A549 (cell line): ENCODE measurements around the gene B9D2. TPM values are rescaled to one million over a fixed set of nuclear protein-coding genes. Genes with fewer than 3 reads are reported as not detected.

Experiments
- ATAC-seq, 2 experiments: fragments of 200-7000 bp in 1 of 2; fragments of >200 bp in 1 of 2; cut with Nextera tagmentation in 1 of 2; cut with Tn5 transposase in 1 of 2; 3 replicates each; pipeline versions ENCODE4 v1.8.0 to v1.9.1; 2018 to 2020; ENCODE audit warnings: mild to moderate bottlenecking in 1 of 2, moderate library complexity in 1 of 2
- CTCF ChIA-PET: fragments of 300-600 bp; sonication (Branson Sonifier 250); formaldehyde crosslinking; extraction: SDS; loops from one replicate; lab custom pipeline; 2021; ENCODE audit warnings: antibody characterized with exemption, inconsistent platforms; lab: Yijun Ruan, JAX
- POLR2A ChIA-PET: fragments of 350-600 bp; formaldehyde crosslinking; extraction: SDS; loops from one replicate; lab custom pipeline; 2021; ENCODE audit warnings: antibody characterized with exemption, inconsistent platforms; lab: Yijun Ruan, JAX
- DNase-seq, 2 experiments: peaks; one replicate each; pipeline versions ENCODE4 v3.0.0 to v3.0.0-alpha.2; 2011 to 2016; ENCODE audit warnings: low read depth in 1 of 2, low spot score in 1 of 2
- FAIRE-seq: peaks from 2 replicates; lab custom pipeline; 2011; peaks lifted over from hg19 to GRCh38; lab: Jason Lieb, UNC
- H3K27ac ChIP-seq, 2 experiments: fragments of >200 bp; sonication (Bioruptor Twin); formaldehyde crosslinking; 3 replicates each; pipeline ENCODE4 v1.5.1; 2016 to 2017
- H3K4me1 ChIP-seq: fragments of >200 bp; sonication (Bioruptor Twin); formaldehyde crosslinking; 3 replicates; pipeline ENCODE4 v1.6.1; 2016
- H3K4me2 ChIP-seq: fragments of >200 bp; sonication (Bioruptor Twin); formaldehyde crosslinking; 3 replicates; pipeline ENCODE4 v1.6.1; 2016
- H3K4me3 ChIP-seq: fragments of >200 bp; sonication (Bioruptor Twin); formaldehyde crosslinking; 3 replicates; pipeline ENCODE4 v1.5.1; 2016
- H3K9me3 ChIP-seq: fragments of >200 bp; sonication (Bioruptor Twin); formaldehyde crosslinking; 3 replicates; pipeline ENCODE4 v1.6.1; 2016
- CHD4 ChIP-seq: fragments of 200-600 bp; sonication (generic); IDR thresholded peaks from 2 replicates; pipeline ENCODE4 v1.6.1; 2016; ENCODE audit warnings: antibody characterized with exemption, mild to moderate bottlenecking, borderline replicate concordance
- EP300 ChIP-seq, 2 experiments: fragments of >200 bp; sonication (Bioruptor Twin); formaldehyde crosslinking; IDR thresholded peaks; 2 replicates in 1 of 2; 3 replicates in 1 of 2; pipeline ENCODE4 v1.6.1; 2016 to 2017
- ESRRA ChIP-seq: fragments of 150-350 bp; IDR thresholded peaks from 2 replicates; pipeline ENCODE4 v1.6.1; 2014; ENCODE audit warnings: mild to moderate bottlenecking, low read length, borderline replicate concordance
- FOSL2 ChIP-seq, 2 experiments: fragments of 450-650 bp in 1 of 2; fragments of >200 bp in 1 of 2; sonication (Bioruptor Twin) in 1 of 2; formaldehyde crosslinking; IDR thresholded peaks; 2 replicates each; pipeline versions ENCODE4 v1.5.0 to v1.6.1; 2016 to 2020; ENCODE audit warnings: mild to moderate bottlenecking in 1 of 2, moderate library complexity in 1 of 2
- HOXA7 ChIP-seq: fragments of 250-450 bp; sonication (Bioruptor Pico); IDR thresholded peaks from 2 replicates; pipeline ENCODE4 v1.5.0; 2020; ENCODE audit warnings: mild to moderate bottlenecking, moderate library complexity
- HOXB5 ChIP-seq: fragments of 250-450 bp; sonication (Bioruptor Pico); IDR thresholded peaks from 2 replicates; pipeline ENCODE4 v1.5.0; 2020; ENCODE audit warnings: mild to moderate bottlenecking, moderate library complexity
- JUN ChIP-seq, 2 experiments: fragments of >200 bp; sonication (Bioruptor Twin); formaldehyde crosslinking; IDR thresholded peaks; 2 replicates in 1 of 2; 3 replicates in 1 of 2; pipeline ENCODE4 v1.6.1; 2016 to 2017
- KDM1A ChIP-seq: fragments of 200-600 bp; sonication (generic); IDR thresholded peaks from 2 replicates; pipeline ENCODE4 v1.6.1; 2016; ENCODE audit warnings: low read depth, mild to moderate bottlenecking
- MAFK ChIP-seq: fragments of 450-650 bp; IDR thresholded peaks from 2 replicates; pipeline ENCODE4 v1.6.1; 2014; ENCODE audit not compliant: partially characterized antibody
- MAZ ChIP-seq: fragments of 150-350 bp; IDR thresholded peaks from 2 replicates; pipeline ENCODE4 v1.6.1; 2014; ENCODE audit warnings: antibody characterized with exemption, low read depth, low read length, borderline replicate concordance
- RFX5 ChIP-seq: fragments of 450-650 bp; IDR thresholded peaks from 2 replicates; pipeline ENCODE4 v1.7.1; 2014; ENCODE audit warnings: antibody characterized with exemption, mild to moderate bottlenecking, moderate library complexity
- TP53 ChIP-seq: fragments of 250-450 bp; sonication (Bioruptor Pico); IDR thresholded peaks from 2 replicates; pipeline ENCODE4 v1.5.0; 2021; ENCODE audit warnings: mild to moderate bottlenecking, moderate library complexity
- ZC3H11A ChIP-seq: fragments of 450-650 bp; IDR thresholded peaks from 2 replicates; pipeline ENCODE4 v1.6.1; 2014; ENCODE audit warnings: antibody characterized with exemption, mild to moderate bottlenecking
- ZFP36 ChIP-seq: fragments of 450-650 bp; IDR thresholded peaks from 2 replicates; pipeline ENCODE4 v1.6.1; 2014; ENCODE audit warnings: borderline replicate concordance; ENCODE audit not compliant: partially characterized antibody
- ZNF302 ChIP-seq: fragments of 250-450 bp; sonication (Bioruptor Pico); IDR thresholded peaks from 2 replicates; pipeline ENCODE4 v1.9.0; 2021; ENCODE audit warnings: inconsistent platforms, mild to moderate bottlenecking, moderate library complexity
- ZSCAN20 ChIP-seq: fragments of 250-450 bp; sonication (Bioruptor Pico); IDR thresholded peaks from 2 replicates; pipeline ENCODE4 v1.8.0; 2022; ENCODE audit warnings: mild to moderate bottlenecking, moderate library complexity
- WGBS: methylation state at CpG from one replicate; pipeline ENCODE4 v1.1.6; 2017; ENCODE audit errors: missing lambda C conversion rate; 5-methylcytosine and 5-hydroxymethylcytosine counted together
- polyA plus RNA-seq, 4 experiments: library from polyadenylated mRNA; depleted of rRNA in 3 of 4; stranded (reverse); fragments of >200 nt; fragmentation: RNase III in 1 of 4; extraction: RNeasy Plus Mini Kit Qiagen cat#74134 plus additional on column Dnase treatment in 1 of 4; gene quantifications; 2 replicates in 3 of 4; 3 replicates in 1 of 4; pipeline ENCODE4 v1.2.3, GENCODE V29; 2011 to 2017
- TF ChIP-seq, protein P1 (sequence below): IDR thresholded peaks from 2 replicates; pipeline ENCODE4 v1.6.1; 2012
- TF ChIP-seq, protein P2 (sequence below): fragments of >200 bp; sonication (Bioruptor Twin); formaldehyde crosslinking; IDR thresholded peaks from 3 replicates; pipeline ENCODE4 v1.5.1; 2016
- TF ChIP-seq, protein P3 (sequence below): fragments of 150-350 bp; IDR thresholded peaks from 2 replicates; pipeline ENCODE4 v1.6.1; 2014; ENCODE audit warnings: low read depth, mild to moderate bottlenecking, low read length
- TF ChIP-seq, protein P4 (sequence below): IDR thresholded peaks from 2 replicates; pipeline ENCODE4 v1.6.1; 2012; ENCODE audit warnings: low read depth, borderline replicate concordance
- TF ChIP-seq, protein P5 (sequence below): IDR thresholded peaks from 2 replicates; pipeline ENCODE4 v1.6.1; 2012

B9D2 gene
- polyA plus RNA-seq, 2 of the 4 experiments (the other 2 are of a cell fraction): 19.6 to 22.5 TPM

DNA sequence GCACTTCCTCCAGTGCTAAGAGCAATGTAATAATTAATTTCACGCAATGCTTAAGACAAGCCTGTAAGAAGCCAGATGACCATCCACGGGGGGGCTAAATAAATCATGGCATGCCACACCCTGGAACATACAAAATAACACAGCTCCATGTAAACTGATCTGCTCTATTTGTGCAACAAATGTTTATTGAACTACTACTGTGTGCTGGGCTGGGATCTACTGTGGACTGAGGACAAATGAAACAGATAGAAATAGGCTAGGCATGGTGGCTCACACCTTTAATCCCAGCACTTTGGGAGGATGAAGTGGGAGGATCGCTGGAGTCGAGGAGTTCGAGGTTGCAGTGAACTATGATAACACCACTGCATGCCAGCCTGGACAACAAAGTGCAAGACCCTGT is 31.5 kb downstream of the B9D2 start:
- FAIRE-seq: peak; percentile 79
- Histone ChIP-seq H3K9me3 (no peaks in the 10 kb centered on the region), H3K4me2 (no peak overlapping the region), H3K4me3 (no peak overlapping the region), H3K4me1 (peaks cover 16% of the 10 kb centered on the region), H3K27ac (no peak overlapping the region)
- TF ChIP-seq ZSCAN20 (CRISPR knock-in tag): no peak
- POLR2A ChIA-PET: no interaction called here
- DNase-seq: no peak
- WGBS: 84% methylated on average over 5 of the region's 5 CpGs
- ATAC-seq: no peak
- CTCF ChIA-PET: interaction anchor here (1.1 to 23.9 kb wide), 6 partner anchors 10 to 128 kb away, joined by 3 to 295 read pairs (median 18); partner anchors contain the start of gene TGFB1

DNA sequence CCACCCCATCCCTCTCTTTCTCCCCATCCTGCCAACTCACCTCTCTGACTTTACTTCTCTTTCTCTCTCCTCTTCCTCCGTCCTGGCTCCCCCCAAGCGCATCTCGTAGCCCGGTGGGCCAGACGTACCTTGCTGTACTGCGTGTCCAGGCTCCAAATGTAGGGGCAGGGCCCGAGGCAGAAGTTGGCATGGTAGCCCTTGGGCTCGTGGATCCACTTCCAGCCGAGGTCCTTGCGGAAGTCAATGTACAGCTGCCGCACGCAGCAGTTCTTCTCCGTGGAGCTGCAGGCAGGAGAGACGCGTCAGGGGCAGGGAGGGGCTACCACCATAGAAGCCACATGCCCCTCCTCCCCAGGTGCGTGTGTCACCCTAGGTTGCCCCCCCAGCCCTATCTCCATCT is 31.9 kb downstream of the B9D2 start:
- no peak for FAIRE-seq
- ChIA-PET CTCF (interaction anchor here (0.5 to 23.9 kb wide), 6 partner anchors 10 to 127 kb away, joined by 3 to 295 read pairs (median 6); partner anchors contain the start of gene TGFB1), POLR2A (no interaction called here)

DNA sequence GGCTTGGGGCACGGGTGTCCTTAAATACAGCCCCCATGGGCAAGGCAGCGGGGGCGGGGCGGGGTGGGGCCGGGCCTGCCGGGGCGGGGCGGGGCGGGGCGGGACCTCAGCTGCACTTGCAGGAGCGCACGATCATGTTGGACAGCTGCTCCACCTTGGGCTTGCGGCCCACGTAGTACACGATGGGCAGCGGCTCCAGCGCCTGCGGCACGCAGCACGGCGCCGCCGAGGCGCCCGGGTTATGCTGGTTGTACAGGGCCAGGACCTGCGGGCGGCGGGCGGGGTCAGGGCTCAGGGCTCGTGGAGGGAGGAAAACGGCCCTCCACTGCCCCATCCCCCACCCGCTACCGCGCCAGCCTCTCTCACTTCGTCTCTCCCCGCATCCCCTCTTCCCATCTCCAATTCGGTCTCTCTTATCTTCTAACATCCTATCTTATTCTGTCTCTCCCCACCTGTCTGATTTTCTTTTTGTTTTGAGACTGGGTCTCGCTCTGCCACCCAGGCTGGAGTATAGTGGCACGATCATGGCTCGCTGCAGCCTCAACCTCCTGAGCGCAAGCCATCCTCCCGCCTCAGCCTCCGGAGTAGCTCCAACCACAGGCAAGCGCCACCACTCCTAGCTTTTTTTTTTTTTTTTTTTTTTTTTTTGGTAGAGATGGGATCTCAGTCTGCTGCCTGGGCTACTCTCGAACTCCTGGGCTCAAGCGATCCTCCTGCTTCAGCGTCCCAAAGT is 32.8 kb downstream of the B9D2 start:
- no peak overlapping the region for H3K4me3 ChIP-seq
- no peak overlapping the region for H3K27ac ChIP-seq
- 89% methylated on average over 38 of the region's 47 CpGs for WGBS
- H3K9me3 ChIP-seq: no peaks in the 10 kb centered on the region
- H3K4me1 ChIP-seq: peaks cover 30% of the 10 kb centered on the region
- H3K4me2 ChIP-seq: no peak overlapping the region
- TF ChIP-seq JUN (IDR thresholded peaks at IDR 0.05): 0 out of 5 replicates have a peak, but pooled peaks of 1 of the 2 experiments have one; percentile 15
- no peak for TF ChIP-seq RFX5
- TF ChIP-seq, protein P1, sequence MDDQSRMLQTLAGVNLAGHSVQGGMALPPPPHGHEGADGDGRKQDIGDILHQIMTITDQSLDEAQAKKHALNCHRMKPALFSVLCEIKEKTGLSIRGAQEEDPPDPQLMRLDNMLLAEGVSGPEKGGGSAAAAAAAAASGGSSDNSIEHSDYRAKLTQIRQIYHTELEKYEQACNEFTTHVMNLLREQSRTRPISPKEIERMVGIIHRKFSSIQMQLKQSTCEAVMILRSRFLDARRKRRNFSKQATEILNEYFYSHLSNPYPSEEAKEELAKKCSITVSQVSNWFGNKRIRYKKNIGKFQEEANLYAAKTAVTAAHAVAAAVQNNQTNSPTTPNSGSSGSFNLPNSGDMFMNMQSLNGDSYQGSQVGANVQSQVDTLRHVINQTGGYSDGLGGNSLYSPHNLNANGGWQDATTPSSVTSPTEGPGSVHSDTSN: no peak
- ATAC-seq (no peak), FAIRE-seq (no peak), DNase-seq (no peak)
- POLR2A ChIA-PET: interaction anchor here (0.6 kb wide), 2 partner anchors 8 to 113 kb away, joined by 3 to 4 read pairs; no protein-coding TSS in a partner anchor
- CTCF ChIA-PET: interaction anchor here (1.3 to 23.9 kb wide), 5 partner anchors 7 to 127 kb away, joined by 3 to 295 read pairs (median 143); partner anchors contain the start of gene TGFB1

More for the DNA sequence above, 31.9 kb downstream of the B9D2 start:
- TF ChIP-seq EP300 (IDR thresholded peaks at IDR 0.05): no peak
- TF ChIP-seq HOXB5: no peak
- TF ChIP-seq, protein P2, sequence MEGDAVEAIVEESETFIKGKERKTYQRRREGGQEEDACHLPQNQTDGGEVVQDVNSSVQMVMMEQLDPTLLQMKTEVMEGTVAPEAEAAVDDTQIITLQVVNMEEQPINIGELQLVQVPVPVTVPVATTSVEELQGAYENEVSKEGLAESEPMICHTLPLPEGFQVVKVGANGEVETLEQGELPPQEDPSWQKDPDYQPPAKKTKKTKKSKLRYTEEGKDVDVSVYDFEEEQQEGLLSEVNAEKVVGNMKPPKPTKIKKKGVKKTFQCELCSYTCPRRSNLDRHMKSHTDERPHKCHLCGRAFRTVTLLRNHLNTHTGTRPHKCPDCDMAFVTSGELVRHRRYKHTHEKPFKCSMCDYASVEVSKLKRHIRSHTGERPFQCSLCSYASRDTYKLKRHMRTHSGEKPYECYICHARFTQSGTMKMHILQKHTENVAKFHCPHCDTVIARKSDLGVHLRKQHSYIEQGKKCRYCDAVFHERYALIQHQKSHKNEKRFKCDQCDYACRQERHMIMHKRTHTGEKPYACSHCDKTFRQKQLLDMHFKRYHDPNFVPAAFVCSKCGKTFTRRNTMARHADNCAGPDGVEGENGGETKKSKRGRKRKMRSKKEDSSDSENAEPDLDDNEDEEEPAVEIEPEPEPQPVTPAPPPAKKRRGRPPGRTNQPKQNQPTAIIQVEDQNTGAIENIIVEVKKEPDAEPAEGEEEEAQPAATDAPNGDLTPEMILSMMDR: no peak
- TF ChIP-seq, protein P3, sequence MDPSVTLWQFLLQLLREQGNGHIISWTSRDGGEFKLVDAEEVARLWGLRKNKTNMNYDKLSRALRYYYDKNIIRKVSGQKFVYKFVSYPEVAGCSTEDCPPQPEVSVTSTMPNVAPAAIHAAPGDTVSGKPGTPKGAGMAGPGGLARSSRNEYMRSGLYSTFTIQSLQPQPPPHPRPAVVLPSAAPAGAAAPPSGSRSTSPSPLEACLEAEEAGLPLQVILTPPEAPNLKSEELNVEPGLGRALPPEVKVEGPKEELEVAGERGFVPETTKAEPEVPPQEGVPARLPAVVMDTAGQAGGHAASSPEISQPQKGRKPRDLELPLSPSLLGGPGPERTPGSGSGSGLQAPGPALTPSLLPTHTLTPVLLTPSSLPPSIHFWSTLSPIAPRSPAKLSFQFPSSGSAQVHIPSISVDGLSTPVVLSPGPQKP: no peak
- no peak for TF ChIP-seq HOXA7 (CRISPR knock-in tag)
- no peak for TF ChIP-seq CHD4
- TF ChIP-seq, protein P4, sequence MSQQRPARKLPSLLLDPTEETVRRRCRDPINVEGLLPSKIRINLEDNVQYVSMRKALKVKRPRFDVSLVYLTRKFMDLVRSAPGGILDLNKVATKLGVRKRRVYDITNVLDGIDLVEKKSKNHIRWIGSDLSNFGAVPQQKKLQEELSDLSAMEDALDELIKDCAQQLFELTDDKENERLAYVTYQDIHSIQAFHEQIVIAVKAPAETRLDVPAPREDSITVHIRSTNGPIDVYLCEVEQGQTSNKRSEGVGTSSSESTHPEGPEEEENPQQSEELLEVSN: no peak
- TF ChIP-seq ZC3H11A: no peak
- no peak for TF ChIP-seq ZNF302 (CRISPR knock-in tag)
- no peak for TF ChIP-seq MAFK
- no peak for TF ChIP-seq FOSL2 (IDR thresholded peaks at IDR 0.05)
- TF ChIP-seq FOSL2 (CRISPR knock-in tag; IDR thresholded peaks at IDR 0.05): no peak
- TF ChIP-seq, protein P5, sequence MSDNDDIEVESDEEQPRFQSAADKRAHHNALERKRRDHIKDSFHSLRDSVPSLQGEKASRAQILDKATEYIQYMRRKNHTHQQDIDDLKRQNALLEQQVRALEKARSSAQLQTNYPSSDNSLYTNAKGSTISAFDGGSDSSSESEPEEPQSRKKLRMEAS: no peak
- TF ChIP-seq TP53: no peak
- no peak for TF ChIP-seq MAZ
- no peak for TF ChIP-seq ZFP36
- no peak for TF ChIP-seq ESRRA
- TF ChIP-seq, protein P1: no peak
- TF ChIP-seq KDM1A: no peak
- 94% methylated on average over 16 of the region's 16 CpGs for WGBS
- ATAC-seq: no peak
- no peak for DNase-seq
- H3K4me2 ChIP-seq: no peak overlapping the region
- no peak overlapping the region for H3K4me3 ChIP-seq
- H3K27ac ChIP-seq: no peak overlapping the region
- peaks cover 21% of the 10 kb centered on the region for H3K4me1 ChIP-seq
- no peaks in the 10 kb centered on the region for H3K9me3 ChIP-seq
